ENCODE data around the gene ATOH1. TPM values are rescaled to one million over a fixed set of nuclear protein-coding genes. Genes with fewer than 3 reads are reported as not detected.

Gene ATOH1
- total and polyA plus RNA-seq, 2 of the 13 experiments (the other 11 are each of a cell fraction or from before 2014, with no cell fraction given), result not detected

- POLR2A ChIA-PET, result no interaction called here
- WGBS (ENCODE audit: low lambda C conversion rate), result 18% methylated on average over 3 of the region's 3 CpGs
- in situ Hi-C loops (cut with HindIII; ENCODE audit: extremely low pct_ligation_motif_present, low pct_unique_long_range_greater_than_20kb), result no loop called here
Measured at GRCh38 chr4:93852680-93853079, 24.1 kb downstream of the ATOH1 start.

More at GRCh38 chr4:93852680-93853079, 24.1 kb downstream of the ATOH1 start:
- no peak overlapping the region for H2AFZ ChIP-seq (ENCODE audit: low read length)
- TF ChIP-seq, protein P1, sequence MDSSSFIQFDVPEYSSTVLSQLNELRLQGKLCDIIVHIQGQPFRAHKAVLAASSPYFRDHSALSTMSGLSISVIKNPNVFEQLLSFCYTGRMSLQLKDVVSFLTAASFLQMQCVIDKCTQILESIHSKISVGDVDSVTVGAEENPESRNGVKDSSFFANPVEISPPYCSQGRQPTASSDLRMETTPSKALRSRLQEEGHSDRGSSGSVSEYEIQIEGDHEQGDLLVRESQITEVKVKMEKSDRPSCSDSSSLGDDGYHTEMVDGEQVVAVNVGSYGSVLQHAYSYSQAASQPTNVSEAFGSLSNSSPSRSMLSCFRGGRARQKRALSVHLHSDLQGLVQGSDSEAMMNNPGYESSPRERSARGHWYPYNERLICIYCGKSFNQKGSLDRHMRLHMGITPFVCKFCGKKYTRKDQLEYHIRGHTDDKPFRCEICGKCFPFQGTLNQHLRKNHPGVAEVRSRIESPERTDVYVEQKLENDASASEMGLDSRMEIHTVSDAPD (CRISPR knock-in tag; IDR thresholded peaks at IDR 0.05), result no peak
- TF ChIP-seq ZNF746 (CRISPR knock-in tag; IDR thresholded peaks at IDR 0.05) (no peak), PHF20 (CRISPR knock-in tag; IDR thresholded peaks at IDR 0.05) (no peak), ZBTB42 (CRISPR knock-in tag; IDR thresholded peaks at IDR 0.05) (no peak), ZNF335 (CRISPR knock-in tag; IDR thresholded peaks at IDR 0.05) (no peak), KLF6 (CRISPR knock-in tag; IDR thresholded peaks at IDR 0.05) (no peak), ARID2 (CRISPR knock-in tag; IDR thresholded peaks at IDR 0.05; ENCODE audit: borderline replicate concordance) (no peak), KDM5B (CRISPR knock-in tag; IDR thresholded peaks at IDR 0.05; ENCODE audit: borderline replicate concordance) (no peak), GFI1 (CRISPR knock-in tag; IDR thresholded peaks at IDR 0.05; ENCODE audit: borderline replicate concordance) (no peak), ZNF747 (CRISPR knock-in tag; IDR thresholded peaks at IDR 0.05; ENCODE audit: borderline replicate concordance) (no peak), WIZ (CRISPR knock-in tag; IDR thresholded peaks at IDR 0.05) (no peak)
- TF ChIP-seq, protein P2, sequence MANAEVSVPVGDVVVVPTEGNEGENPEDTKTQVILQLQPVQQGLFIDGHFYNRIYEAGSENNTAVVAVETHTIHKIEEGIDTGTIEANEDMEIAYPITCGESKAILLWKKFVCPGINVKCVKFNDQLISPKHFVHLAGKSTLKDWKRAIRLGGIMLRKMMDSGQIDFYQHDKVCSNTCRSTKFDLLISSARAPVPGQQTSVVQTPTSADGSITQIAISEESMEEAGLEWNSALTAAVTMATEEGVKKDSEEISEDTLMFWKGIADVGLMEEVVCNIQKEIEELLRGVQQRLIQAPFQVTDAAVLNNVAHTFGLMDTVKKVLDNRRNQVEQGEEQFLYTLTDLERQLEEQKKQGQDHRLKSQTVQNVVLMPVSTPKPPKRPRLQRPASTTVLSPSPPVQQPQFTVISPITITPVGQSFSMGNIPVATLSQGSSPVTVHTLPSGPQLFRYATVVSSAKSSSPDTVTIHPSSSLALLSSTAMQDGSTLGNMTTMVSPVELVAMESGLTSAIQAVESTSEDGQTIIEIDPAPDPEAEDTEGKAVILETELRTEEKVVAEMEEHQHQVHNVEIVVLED (CRISPR knock-in tag; IDR thresholded peaks at IDR 0.05; ENCODE audit: borderline replicate concordance), result no peak
- TF ChIP-seq, protein P3, sequence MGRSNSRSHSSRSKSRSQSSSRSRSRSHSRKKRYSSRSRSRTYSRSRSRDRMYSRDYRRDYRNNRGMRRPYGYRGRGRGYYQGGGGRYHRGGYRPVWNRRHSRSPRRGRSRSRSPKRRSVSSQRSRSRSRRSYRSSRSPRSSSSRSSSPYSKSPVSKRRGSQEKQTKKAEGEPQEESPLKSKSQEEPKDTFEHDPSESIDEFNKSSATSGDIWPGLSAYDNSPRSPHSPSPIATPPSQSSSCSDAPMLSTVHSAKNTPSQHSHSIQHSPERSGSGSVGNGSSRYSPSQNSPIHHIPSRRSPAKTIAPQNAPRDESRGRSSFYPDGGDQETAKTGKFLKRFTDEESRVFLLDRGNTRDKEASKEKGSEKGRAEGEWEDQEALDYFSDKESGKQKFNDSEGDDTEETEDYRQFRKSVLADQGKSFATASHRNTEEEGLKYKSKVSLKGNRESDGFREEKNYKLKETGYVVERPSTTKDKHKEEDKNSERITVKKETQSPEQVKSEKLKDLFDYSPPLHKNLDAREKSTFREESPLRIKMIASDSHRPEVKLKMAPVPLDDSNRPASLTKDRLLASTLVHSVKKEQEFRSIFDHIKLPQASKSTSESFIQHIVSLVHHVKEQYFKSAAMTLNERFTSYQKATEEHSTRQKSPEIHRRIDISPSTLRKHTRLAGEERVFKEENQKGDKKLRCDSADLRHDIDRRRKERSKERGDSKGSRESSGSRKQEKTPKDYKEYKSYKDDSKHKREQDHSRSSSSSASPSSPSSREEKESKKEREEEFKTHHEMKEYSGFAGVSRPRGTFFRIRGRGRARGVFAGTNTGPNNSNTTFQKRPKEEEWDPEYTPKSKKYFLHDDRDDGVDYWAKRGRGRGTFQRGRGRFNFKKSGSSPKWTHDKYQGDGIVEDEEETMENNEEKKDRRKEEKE (IDR thresholded peaks at IDR 0.05), result no peak
- ATAC-seq (no peak), DNase-seq (ENCODE audit: low spot score) (no peak), FAIRE-seq (no peak)
- no peak overlapping the region for H3K27ac ChIP-seq (ENCODE audit: extremely low read length, insufficient read depth, low read length)
- H3K36me3 ChIP-seq (replicated peaks in 1 of 2; ENCODE audit: control insufficient read depth in 1 of 2, insufficient read depth in 2 of 2, low read length in 2 of 2), result no peaks in the 10 kb centered on the region
- H3K9me3 ChIP-seq (ENCODE audit: low read length), result no peaks in the 10 kb centered on the region
- no TSS peak for BruUV-seq (replicated peaks)
- no peak overlapping the region for H3K4me2 ChIP-seq (ENCODE audit: low read depth, low read length)
- intact Hi-C loops (cut with micrococcal nuclease; ENCODE audit: unreplicated experiment), result no loop called here
- H3K4me1 ChIP-seq (ENCODE audit: insufficient read depth, low read length), result no peaks in the 10 kb centered on the region
- H3K9ac ChIP-seq (ENCODE audit: insufficient read depth, low read depth, low read length), result no peak overlapping the region
- H3K4me3 ChIP-seq (replicated peaks in 1 of 3; ENCODE audit: insufficient read depth in 1 of 3, low read depth in 2 of 3, low read length in 3 of 3), result no peak overlapping the region
- H3K79me2 ChIP-seq (ENCODE audit: insufficient read depth, low read length), result no peaks in the 10 kb centered on the region
- CTCF ChIA-PET (ENCODE audit: low intra/inter-chr PET ratio, low total read pairs), result no interaction called here
- no peaks in the 10 kb centered on the region for H3K27me3 ChIP-seq (ENCODE audit: control insufficient read depth in 1 of 2, insufficient read depth in 2 of 2, low read length in 2 of 2)
- H4K20me1 ChIP-seq (ENCODE audit: insufficient read depth, low read length), result no peaks in the 10 kb centered on the region

All from HepG2 (cell line).